ENCODE results near the gene PRDM1. TPM values are rescaled to one million over a fixed set of nuclear protein-coding genes. Genes with fewer than 3 reads are reported as not detected.
A peak's percentile ranks its signal among the peaks of the same experiment; 100 is the strongest.

Gene PRDM1
- total and polyA plus RNA-seq, 2 donors (not counting 1 experiment from before 2014, with no cell fraction given), result 2.8 to 5.4 TPM

DNA sequence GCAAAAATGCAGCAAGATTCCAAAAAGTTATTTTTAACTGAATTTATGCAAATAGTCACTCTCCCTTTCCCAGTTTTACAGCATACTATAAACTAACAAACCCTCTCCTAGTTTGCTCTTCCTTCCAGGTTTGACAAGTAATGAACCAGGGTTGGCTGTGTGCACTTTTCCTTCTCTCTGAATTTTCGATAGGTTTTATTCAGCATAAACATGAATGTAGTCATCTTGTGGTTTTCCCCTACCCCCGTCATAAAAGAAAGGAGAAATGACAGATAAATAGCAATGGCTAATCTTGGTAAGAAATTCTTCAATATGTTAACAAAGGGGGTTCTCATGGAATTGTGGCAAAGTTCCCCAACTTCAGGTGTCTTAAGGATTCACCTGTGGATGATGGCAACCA lies 26.3 kb downstream of the PRDM1 start:
- no peaks in the 10 kb centered on the region for H3K9me3 ChIP-seq (ENCODE audit: control insufficient read depth, insufficient read depth, low read depth, low read length)
- no peaks in the 10 kb centered on the region for H3K36me3 ChIP-seq (ENCODE audit: control insufficient read depth, insufficient read depth, low read length)
- H3K4me2 ChIP-seq (ENCODE audit: extremely low read depth, insufficient read depth, low read length), result no peak overlapping the region
- no peaks in the 10 kb centered on the region for H3K79me2 ChIP-seq (ENCODE audit: control insufficient read depth, insufficient read depth, low read length)
- H2AFZ ChIP-seq (ENCODE audit: low read length), result no peak overlapping the region
- H3K4me1 ChIP-seq (ENCODE audit: control insufficient read depth, extremely low read depth, insufficient read depth, low read length), result no peaks in the 10 kb centered on the region
- no peak overlapping the region for H3K27ac ChIP-seq (ENCODE audit: insufficient read depth, low read length)
- H3K4me3 ChIP-seq (replicated peaks in 1 of 4; ENCODE audit: control extremely low read depth in 1 of 4, insufficient read depth in 1 of 4, low read depth in 3 of 4, low read length in 4 of 4), result no peak overlapping the region
- no peak overlapping the region for H3K9ac ChIP-seq (ENCODE audit: insufficient read depth, low read length)
- DNase-seq (ENCODE audit: low read depth in 2 of 2), result peak in 1 of 2 donors; percentile 50
- no peak for TF ChIP-seq EZH2 (IDR thresholded peaks at IDR 0.05; ENCODE audit: low read length, missing control alignments)
- TF ChIP-seq, protein P1, sequence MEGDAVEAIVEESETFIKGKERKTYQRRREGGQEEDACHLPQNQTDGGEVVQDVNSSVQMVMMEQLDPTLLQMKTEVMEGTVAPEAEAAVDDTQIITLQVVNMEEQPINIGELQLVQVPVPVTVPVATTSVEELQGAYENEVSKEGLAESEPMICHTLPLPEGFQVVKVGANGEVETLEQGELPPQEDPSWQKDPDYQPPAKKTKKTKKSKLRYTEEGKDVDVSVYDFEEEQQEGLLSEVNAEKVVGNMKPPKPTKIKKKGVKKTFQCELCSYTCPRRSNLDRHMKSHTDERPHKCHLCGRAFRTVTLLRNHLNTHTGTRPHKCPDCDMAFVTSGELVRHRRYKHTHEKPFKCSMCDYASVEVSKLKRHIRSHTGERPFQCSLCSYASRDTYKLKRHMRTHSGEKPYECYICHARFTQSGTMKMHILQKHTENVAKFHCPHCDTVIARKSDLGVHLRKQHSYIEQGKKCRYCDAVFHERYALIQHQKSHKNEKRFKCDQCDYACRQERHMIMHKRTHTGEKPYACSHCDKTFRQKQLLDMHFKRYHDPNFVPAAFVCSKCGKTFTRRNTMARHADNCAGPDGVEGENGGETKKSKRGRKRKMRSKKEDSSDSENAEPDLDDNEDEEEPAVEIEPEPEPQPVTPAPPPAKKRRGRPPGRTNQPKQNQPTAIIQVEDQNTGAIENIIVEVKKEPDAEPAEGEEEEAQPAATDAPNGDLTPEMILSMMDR (conservative IDR thresholded peaks at IDR 0.05 in 1 of 2, IDR thresholded peaks at IDR 0.05 in 1 of 2; ENCODE audit: low read depth in 1 of 2, low read length in 2 of 2), result no peak
- no peaks in the 10 kb centered on the region for H3K27me3 ChIP-seq (ENCODE audit: control insufficient read depth, insufficient read depth, low read length)
- no peaks in the 10 kb centered on the region for H4K20me1 ChIP-seq (ENCODE audit: control insufficient read depth, extremely low read depth, insufficient read depth, low read length)

DNA sequence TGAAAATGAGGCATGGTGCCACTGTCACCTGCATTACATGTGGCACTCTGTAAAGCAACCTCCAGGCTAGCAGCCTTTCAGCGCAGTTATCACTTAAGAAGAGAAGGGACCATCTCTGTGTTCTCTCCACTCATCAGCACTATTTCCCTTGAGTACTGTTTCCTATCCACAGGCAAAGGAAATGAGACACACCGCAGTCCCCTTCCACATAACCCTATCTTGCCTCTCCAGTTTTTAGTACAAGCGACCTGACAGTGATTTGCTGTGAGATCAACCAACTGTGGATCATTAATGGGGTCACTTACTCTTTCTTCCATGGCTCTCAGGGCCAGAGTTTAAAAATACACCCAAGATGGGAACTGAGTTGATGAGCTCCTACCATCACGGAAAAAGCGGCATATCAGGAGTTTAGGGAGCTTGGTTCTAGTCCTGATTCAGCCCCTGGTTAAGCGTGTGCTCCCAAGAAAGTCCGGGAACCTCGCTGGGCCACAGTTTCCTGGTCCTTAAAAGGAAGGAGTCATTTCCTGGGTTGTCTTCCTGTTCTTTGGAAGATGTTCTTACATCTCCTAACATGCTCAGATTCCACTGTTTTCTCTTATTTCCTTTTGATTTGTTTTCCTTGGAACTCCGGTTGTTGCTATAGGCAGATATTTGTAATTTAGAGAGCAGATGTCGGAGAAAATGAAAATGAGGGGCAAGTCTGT lies 27.3 kb downstream of the PRDM1 start:
- TF ChIP-seq, protein P1 (conservative IDR thresholded peaks at IDR 0.05 in 1 of 2, IDR thresholded peaks at IDR 0.05 in 1 of 2; ENCODE audit: low read depth in 1 of 2, low read length in 2 of 2), result no peak
- TF ChIP-seq EZH2 (IDR thresholded peaks at IDR 0.05; ENCODE audit: low read length, missing control alignments), result no peak
- Histone ChIP-seq H2AFZ (ENCODE audit: low read length) (no peak overlapping the region), H3K36me3 (ENCODE audit: control insufficient read depth, insufficient read depth, low read length) (no peaks in the 10 kb centered on the region), H3K4me3 (replicated peaks in 1 of 4; ENCODE audit: control extremely low read depth in 1 of 4, insufficient read depth in 1 of 4, low read depth in 3 of 4, low read length in 4 of 4) (no peak overlapping the region), H3K27me3 (ENCODE audit: control insufficient read depth, insufficient read depth, low read length) (no peaks in the 10 kb centered on the region), H4K20me1 (ENCODE audit: control insufficient read depth, extremely low read depth, insufficient read depth, low read length) (no peaks in the 10 kb centered on the region), H3K9ac (ENCODE audit: insufficient read depth, low read length) (no peak overlapping the region), H3K4me2 (ENCODE audit: extremely low read depth, insufficient read depth, low read length) (no peak overlapping the region), H3K4me1 (ENCODE audit: control insufficient read depth, extremely low read depth, insufficient read depth, low read length) (no peaks in the 10 kb centered on the region), H3K9me3 (ENCODE audit: control insufficient read depth, insufficient read depth, low read depth, low read length) (no peaks in the 10 kb centered on the region), H3K27ac (ENCODE audit: insufficient read depth, low read length) (no peak overlapping the region), H3K79me2 (ENCODE audit: control insufficient read depth, insufficient read depth, low read length) (no peaks in the 10 kb centered on the region)
- no peak for DNase-seq (ENCODE audit: low read depth in 2 of 2)

DNA sequence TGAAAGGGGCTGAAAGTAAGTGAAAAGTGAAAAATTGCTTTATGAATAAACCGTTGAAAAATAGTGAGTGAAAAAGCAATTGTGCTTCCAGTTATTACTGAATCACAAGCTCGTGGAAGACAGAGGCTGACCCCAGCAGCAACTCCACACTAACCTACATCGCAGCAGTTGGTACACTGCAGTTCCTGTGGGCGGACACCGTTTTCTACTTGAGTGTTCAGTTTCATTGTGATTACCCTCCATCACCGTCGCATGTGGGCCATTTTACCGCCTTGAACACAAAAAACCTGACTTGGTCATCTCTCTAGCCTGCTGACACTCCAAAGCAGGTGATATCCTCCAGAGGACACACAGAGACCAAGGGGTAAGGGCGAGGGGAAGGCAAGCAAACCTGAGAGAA lies 28.4 kb downstream of the PRDM1 start:
- H3K4me1 ChIP-seq (ENCODE audit: control insufficient read depth, extremely low read depth, insufficient read depth, low read length), result no peaks in the 10 kb centered on the region
- no peaks in the 10 kb centered on the region for H3K9me3 ChIP-seq (ENCODE audit: control insufficient read depth, insufficient read depth, low read depth, low read length)
- DNase-seq (ENCODE audit: low read depth in 2 of 2), result no peak
- H3K9ac ChIP-seq (ENCODE audit: insufficient read depth, low read length), result no peak overlapping the region
- H3K4me3 ChIP-seq (replicated peaks in 1 of 4; ENCODE audit: control extremely low read depth in 1 of 4, insufficient read depth in 1 of 4, low read depth in 3 of 4, low read length in 4 of 4), result no peak overlapping the region
- TF ChIP-seq, protein P1 (conservative IDR thresholded peaks at IDR 0.05 in 1 of 2, IDR thresholded peaks at IDR 0.05 in 1 of 2; ENCODE audit: low read depth in 1 of 2, low read length in 2 of 2), result no peak
- no peak for TF ChIP-seq EZH2 (IDR thresholded peaks at IDR 0.05; ENCODE audit: low read length, missing control alignments)
- H4K20me1 ChIP-seq (ENCODE audit: control insufficient read depth, extremely low read depth, insufficient read depth, low read length), result no peaks in the 10 kb centered on the region
- no peaks in the 10 kb centered on the region for H3K27me3 ChIP-seq (ENCODE audit: control insufficient read depth, insufficient read depth, low read length)
- no peak overlapping the region for H3K4me2 ChIP-seq (ENCODE audit: extremely low read depth, insufficient read depth, low read length)
- H3K36me3 ChIP-seq (ENCODE audit: control insufficient read depth, insufficient read depth, low read length), result no peaks in the 10 kb centered on the region
- H3K27ac ChIP-seq (ENCODE audit: insufficient read depth, low read length), result no peak overlapping the region
- no peaks in the 10 kb centered on the region for H3K79me2 ChIP-seq (ENCODE audit: control insufficient read depth, insufficient read depth, low read length)
- H2AFZ ChIP-seq (ENCODE audit: low read length), result no peak overlapping the region
